ENCODE results near the gene GALM. TPM values are rescaled to one million over a fixed set of nuclear protein-coding genes. Genes with fewer than 3 reads are reported as not detected.

GALM gene
- total and polyA plus RNA-seq, 4 donors = 20.5 to 32.8 (median 26.1) TPM

- no peaks in the 10 kb centered on the region for H3K9me3 ChIP-seq (ENCODE audit: control insufficient read depth in 4 of 4, low read length in 3 of 4)
- no peak for DNase-seq (ENCODE audit: low spot score)
- WGBS = 86% methylated on average over 7 of the region's 7 CpGs
These were observed 110.0 kb downstream of the GALM start for GRCh38 chr2:38775921-38776225.

GRCh38 chr2:38776531-38776930, 110.6 kb downstream of the GALM start:
- TF ChIP-seq ZBTB33 (IDR thresholded peaks at IDR 0.05) (no peak), RAD21 (IDR thresholded peaks at IDR 0.05) (no peak), HNF4G (IDR thresholded peaks at IDR 0.05) (no peak), EGR1 (IDR thresholded peaks at IDR 0.05; ENCODE audit: low read depth in 2 of 2) (no peak), NR2F2 (IDR thresholded peaks at IDR 0.05) (no peak), FOXA2 (IDR thresholded peaks at IDR 0.05) (no peak), HNF4A (conservative IDR thresholded peaks at IDR 0.05) (no peak), JUND (IDR thresholded peaks at IDR 0.05) (no peak), MAX (IDR thresholded peaks at IDR 0.05) (no peak), FOXA1 (IDR thresholded peaks at IDR 0.05) (no peak), YY1 (IDR thresholded peaks at IDR 0.05) (no peak), CTCF (IDR thresholded peaks at IDR 0.05; ENCODE audit: low read depth, low read length, missing input control) (no peak)
- 94% methylated on average over 13 of the region's 13 CpGs for WGBS
- DNase-seq (ENCODE audit: low spot score) = no peak
- Histone ChIP-seq H3K27ac (ENCODE audit: low read depth in 1 of 2, low read length in 2 of 2) (no peak overlapping the region), H3K4me3 (ENCODE audit: low read depth in 1 of 3, low read length in 3 of 3) (no peak overlapping the region), H3K9me3 (ENCODE audit: control insufficient read depth in 4 of 4, low read length in 3 of 4) (no peaks in the 10 kb centered on the region), H3K36me3 (ENCODE audit: control insufficient read depth in 4 of 4, insufficient read depth in 3 of 4, low read depth in 1 of 4, low read length in 3 of 4) (peaks cover 2 to 6% (median 5%) of the 10 kb centered on the region in 4 donors), H3K4me1 (ENCODE audit: control insufficient read depth in 4 of 4, insufficient read depth in 4 of 4, low read length in 3 of 4) (peaks cover 0 to 14% (median 12%) of the 10 kb centered on the region in 4 donors), H3K9ac (ENCODE audit: low read depth in 1 of 2, low read length in 2 of 2) (no peak overlapping the region), H3K27me3 (ENCODE audit: control insufficient read depth in 4 of 4, insufficient read depth in 4 of 4, low read length in 3 of 4) (no peaks in the 10 kb centered on the region)

More at GRCh38 chr2:38775921-38776225, 110.0 kb downstream of the GALM start:
- H3K9ac ChIP-seq (ENCODE audit: low read depth in 1 of 2, low read length in 2 of 2) = no peak overlapping the region
- H3K27ac ChIP-seq (ENCODE audit: low read depth in 1 of 2, low read length in 2 of 2) = no peak overlapping the region
- no peaks in the 10 kb centered on the region for H3K27me3 ChIP-seq (ENCODE audit: control insufficient read depth in 4 of 4, insufficient read depth in 4 of 4, low read length in 3 of 4)
- H3K4me3 ChIP-seq (ENCODE audit: low read depth in 1 of 3, low read length in 3 of 3) = no peak overlapping the region
- no peak for TF ChIP-seq ATF3 (IDR thresholded peaks at IDR 0.05)
- TF ChIP-seq JUND (IDR thresholded peaks at IDR 0.05) = no peak
- TF ChIP-seq RXRA (IDR thresholded peaks at IDR 0.05) = no peak
- TF ChIP-seq FOXA2 (IDR thresholded peaks at IDR 0.05) = no peak
- no peak for TF ChIP-seq YY1 (IDR thresholded peaks at IDR 0.05)
- peaks cover 0 to 14% (median 12%) of the 10 kb centered on the region in 4 donors for H3K4me1 ChIP-seq (ENCODE audit: control insufficient read depth in 4 of 4, insufficient read depth in 4 of 4, low read length in 3 of 4)
- peaks cover 0 to 2% (median 0%) of the 10 kb centered on the region in 4 donors for H3K36me3 ChIP-seq (ENCODE audit: control insufficient read depth in 4 of 4, insufficient read depth in 3 of 4, low read depth in 1 of 4, low read length in 3 of 4)

- Histone ChIP-seq H3K36me3 (ENCODE audit: control insufficient read depth in 4 of 4, insufficient read depth in 3 of 4, low read depth in 1 of 4, low read length in 3 of 4) (peaks cover 2 to 10% (median 7%) of the 10 kb centered on the region in 4 donors), H3K4me3 (ENCODE audit: low read depth in 1 of 3, low read length in 3 of 3) (peak overlapping the region; percentile 69 to 95 (median 83)), H3K9ac (ENCODE audit: low read depth in 1 of 2, low read length in 2 of 2) (peak overlapping the region; percentile 83 to 87), H3K9me3 (ENCODE audit: control insufficient read depth in 4 of 4, low read length in 3 of 4) (no peaks in the 10 kb centered on the region), H3K27ac (ENCODE audit: low read depth in 1 of 2, low read length in 2 of 2) (peak overlapping the region; percentile 22 to 56), H3K27me3 (ENCODE audit: control insufficient read depth in 4 of 4, insufficient read depth in 4 of 4, low read length in 3 of 4) (no peaks in the 10 kb centered on the region), H3K4me1 (ENCODE audit: control insufficient read depth in 4 of 4, insufficient read depth in 4 of 4, low read length in 3 of 4) (peaks cover 0 to 10% (median 9%) of the 10 kb centered on the region in 4 donors)
- 20% methylated on average over 8 of the region's 8 CpGs for WGBS
- DNase-seq (ENCODE audit: low spot score) = no peak
- TF ChIP-seq FOXA1 (IDR thresholded peaks at IDR 0.05) (no peak), TAF1 (conservative IDR thresholded peaks at IDR 0.05) (no peak), CTCF (IDR thresholded peaks at IDR 0.05; ENCODE audit: low read depth, low read length, missing input control) (no peak), RXRA (IDR thresholded peaks at IDR 0.05) (no peak), REST (IDR thresholded peaks at IDR 0.05) (no peak)
These were observed 112.8 kb downstream of the GALM start for GRCh38 chr2:38778687-38779082.

All from liver (tissue), 9 donors.